HG02885 (cell line): Measurements from ENCODE around the gene ZFAND3.

Experiments
- ATAC-seq: cut with Tn5 transposase; IDR thresholded peaks from one replicate; pipeline ENCODE4 v1.9.1; 2021; ENCODE audit warnings: mild to moderate bottlenecking; ENCODE audit not compliant: unreplicated experiment, poor library complexity

The ZFAND3 gene

DNA sequence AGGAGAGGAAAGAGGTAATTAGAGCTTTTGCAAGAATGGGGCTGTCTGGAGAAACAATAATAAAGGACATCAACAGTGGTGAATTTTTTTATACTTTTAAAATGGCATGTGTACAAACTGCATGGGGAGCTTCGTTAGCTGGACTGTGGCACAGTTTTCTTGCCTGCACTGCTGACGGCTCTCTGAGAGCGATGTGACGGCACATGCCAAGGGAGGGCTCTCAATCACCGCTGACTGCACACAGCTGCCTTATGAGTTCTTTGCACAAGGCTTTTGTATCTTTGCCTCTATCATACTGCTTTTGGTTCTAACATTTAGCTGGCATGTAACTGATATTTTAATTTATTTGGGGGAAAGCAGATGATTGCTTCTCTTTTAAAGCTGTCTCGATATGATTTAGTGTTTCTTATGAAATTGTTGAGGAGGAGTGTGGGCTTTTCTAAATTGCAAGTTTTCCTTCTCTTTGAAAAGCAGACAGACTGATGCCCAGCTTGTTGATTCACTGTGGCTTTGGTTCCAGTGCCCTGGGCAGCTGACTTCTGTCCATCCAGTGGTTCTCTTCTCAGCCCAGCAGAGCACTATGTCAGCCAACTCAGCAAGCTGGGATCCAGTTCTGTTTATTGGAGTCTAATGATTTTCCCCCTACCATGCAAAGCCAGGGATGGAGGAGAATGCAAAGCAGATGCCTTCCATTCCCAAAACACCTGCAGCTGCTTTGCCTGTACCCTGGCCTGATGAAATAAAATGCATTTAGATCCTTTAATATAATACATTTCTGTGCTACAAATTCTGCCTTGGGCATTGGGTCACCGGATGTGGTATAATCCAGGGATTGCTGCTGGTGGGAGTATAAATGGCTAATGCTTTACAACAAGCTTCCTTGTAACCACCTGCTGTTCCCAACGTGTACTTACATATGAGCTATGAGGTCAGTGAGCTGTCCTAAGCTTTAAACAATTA, 323.9 kb downstream of the ZFAND3 start:
- ATAC-seq, result no peak

DNA sequence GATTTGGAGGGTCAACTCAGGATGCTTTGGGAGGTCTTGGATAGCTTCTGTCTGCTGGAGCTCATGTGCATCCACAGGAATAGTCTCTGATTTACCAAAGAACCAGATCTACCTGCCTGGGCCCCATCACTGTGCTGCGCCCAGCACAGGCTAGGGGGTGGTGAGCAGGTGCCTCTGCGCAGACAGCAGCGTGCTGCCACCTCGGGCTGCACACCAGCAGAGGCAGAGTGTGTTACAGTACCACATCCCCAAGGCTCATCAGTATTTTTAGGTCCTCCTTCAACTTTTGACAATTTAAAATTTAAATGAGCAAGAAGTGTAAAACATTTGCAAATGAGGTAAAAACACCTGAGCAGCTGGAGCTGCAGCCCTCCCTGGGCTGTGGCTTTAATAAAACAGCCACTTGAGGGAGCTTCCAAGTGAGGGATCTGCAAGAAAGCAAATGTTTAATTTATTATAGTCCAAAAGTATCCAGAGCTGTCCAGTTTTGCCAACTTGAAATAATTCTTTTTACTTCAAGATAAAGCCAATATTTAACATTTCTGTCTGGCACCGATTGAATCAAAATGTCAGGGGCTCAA, 324.9 kb downstream of the ZFAND3 start:
- ATAC-seq, result no peak

DNA sequence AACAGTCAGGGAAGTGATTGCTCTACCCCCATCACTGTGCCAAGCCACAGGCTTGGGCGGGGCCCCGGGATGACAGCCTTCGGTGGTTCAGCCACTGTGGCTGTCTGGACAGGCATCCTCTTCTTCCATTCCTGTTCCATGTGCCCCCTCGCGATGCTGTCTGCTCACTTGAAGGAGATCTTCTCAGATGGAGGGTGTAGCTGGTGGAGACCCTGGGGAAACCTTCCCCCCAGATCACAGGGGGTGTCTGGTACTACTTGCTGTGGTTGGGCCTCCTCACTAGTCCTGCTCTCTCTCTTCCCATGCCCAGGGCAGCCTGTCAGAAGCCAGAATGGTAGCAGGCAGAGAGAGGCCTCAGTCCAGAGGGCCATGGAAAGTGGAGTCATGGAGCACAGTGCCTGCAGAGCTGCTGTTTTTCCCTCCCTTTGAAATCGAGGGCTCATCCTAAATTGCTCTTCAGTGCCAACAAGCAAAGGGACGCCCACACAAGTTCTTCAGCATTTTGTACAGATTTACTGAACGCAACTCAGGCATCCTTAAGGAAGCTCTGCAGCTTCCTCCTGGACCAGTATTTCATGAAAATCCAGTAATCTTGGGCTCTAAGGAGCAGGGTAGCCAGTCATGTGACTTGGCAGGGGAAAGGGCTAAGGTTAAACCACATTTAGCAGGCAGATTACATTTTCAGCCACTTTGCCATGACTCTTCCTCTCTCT, 326.6 kb downstream of the ZFAND3 start:
- no peak for ATAC-seq

DNA sequence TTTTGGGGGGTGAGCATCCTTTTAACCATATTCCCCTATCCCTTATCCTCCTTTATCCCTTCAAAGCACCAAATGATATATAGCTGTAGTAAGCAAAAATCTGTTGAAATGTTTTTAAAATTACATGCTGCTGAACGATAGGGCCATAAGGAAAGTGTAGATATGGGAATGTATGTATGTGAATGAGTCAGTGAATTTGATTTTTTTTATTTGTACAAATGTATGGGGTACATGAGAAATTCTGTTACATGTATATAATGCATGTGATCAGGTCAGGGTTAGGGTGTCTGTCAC, 327.2 kb downstream of the ZFAND3 start:
- ATAC-seq, result no peak

DNA sequence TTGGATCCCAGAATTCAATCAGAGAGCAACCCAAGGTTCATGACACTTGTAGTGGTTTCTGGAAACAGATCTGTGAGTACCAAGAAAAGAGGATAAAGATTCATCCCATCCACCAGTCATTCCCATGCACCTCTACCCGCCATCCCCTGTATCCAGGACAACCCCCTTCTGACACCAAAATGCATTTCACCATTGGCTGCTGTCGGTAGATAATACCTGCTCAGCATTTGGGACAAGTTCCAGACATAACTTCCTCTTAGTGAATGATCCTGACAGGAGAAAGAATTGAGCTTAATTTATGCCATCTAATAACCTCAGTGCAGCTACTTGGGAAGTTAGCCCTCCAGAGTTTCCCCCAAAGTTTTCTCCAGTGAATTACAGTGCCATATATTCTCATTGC, 329.1 kb downstream of the ZFAND3 start:
- ATAC-seq, result no peak

DNA sequence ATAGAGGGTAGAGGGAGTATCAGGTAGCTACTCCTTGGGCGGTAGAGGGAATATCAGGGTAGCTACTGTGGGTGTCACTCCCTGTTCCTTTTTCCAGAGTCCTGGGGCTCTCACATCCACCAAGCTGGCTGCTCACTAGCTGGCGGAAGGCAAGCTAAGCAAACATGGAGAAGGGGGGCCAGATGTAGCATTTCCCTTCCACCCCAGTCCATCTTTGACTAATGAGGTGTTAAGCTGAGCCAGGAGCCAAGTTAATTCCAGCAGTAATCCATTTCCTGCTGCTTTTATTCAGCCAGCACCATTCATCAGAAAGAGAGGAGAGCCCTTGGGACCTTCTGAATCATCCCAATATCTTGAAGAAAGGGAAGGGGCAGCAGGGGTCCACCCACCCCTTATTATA, 330.0 kb downstream of the ZFAND3 start:
- no peak for ATAC-seq

DNA sequence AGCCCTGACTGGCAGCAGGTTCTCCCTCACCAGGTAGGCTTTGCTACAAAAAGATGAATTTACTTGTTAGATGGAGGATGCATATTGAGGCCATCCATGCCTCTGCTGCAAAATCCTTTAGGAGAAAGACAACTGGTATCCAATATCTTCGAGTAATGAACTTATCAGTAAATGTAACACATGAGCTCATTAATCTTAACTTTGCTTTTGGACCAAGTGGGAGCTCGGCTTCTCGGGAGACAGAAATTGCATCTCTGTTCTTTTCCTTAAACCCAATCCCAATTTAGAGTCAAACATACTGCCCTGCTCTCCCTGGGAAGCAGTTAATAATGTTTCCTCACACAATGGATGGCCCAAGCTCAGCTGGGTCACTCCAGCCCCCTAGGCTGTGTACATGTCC, 330.5 kb downstream of the ZFAND3 start:
- no peak for ATAC-seq

DNA sequence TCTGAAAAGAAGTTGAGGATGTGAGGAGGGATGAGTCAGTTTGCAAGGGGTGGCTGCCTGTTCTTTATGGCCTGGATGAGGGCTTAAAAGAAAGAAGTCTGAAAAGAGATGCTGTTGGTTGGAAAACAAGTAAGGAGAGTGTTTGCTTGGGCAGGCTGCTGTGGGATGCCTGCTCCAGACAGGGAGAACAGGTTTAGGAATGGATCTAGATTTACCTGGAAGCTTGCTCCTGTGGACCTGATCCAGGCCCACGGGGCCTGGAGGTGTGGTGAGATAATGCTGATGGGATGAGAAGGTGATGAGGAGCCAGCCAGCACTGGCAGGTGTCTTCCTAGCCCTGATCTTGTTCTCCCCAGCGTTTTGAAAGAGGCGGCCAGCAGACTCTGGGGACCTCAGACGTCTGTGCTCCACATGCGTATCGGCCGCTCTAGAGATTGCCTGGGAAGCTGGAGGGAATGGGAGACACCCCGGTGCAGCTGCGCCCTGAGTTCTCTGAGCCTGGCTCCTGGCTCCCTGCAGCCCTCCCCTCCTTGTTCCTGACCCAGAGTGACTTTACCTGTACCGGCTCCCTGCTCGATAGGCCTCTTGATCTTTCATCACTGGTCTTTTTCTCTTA, 331.3 kb downstream of the ZFAND3 start:
- no peak for ATAC-seq

DNA sequence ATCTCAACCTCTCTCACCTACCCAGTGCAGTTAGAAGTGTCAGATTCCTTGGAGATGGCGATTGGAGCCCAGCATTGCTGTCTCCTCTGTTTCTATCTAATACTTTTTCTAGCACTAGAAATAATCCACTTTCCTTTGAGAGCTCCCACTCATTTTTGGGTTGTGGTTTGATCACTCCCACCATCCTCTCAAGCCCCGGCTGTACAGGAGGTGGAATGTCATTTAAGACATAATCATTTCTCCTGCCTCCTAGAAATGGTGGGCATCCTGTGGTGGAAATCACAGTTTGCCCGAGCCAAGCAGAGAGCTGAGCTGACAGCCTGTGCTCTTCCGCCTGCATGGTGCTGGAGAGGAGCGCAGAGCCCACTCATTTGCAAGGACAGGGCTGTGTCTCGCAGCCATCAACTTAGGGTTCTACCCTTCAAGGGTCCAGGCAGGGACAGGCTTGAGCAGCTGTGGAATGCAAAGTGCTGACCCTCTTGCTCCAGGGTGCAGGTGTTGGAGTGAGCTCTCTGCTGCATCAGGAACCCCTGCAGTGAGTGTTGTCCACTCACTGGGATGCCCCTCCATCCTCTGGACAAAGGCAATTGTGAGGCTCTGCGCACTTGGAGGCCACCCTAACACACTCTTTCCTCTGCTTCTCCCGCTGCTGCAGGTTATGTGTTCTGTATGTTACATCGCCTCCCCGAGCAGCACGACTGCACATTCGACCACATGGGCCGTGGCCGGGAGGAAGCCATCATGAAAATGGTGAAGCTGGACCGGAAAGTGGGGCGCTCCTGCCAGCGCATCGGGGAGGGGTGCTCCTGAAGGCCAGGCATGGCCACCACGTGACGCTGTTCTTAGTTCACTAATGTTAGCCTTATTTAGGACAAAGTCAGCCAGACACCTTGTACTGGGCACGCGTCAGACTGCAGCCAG, 332.3 kb downstream of the ZFAND3 start:
- ATAC-seq, result no peak

DNA sequence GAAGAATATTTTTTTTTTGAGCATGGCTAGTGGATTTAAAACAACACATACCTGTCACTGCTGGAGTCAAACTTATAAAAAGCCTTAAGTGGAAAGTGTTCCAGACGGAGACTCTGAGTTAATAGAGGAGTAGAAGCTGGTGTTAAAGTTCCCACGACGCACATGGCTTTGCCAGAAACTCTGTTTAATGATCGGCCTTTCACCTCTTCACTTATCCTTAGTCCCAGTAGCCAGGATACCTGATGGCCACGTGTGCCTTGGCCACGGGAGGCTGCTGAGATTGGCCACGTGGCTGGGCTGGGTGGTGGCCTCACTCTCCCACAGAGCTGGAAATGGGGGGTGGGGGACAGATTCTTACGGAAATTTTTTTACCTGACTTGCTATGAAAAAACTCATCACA, 333.1 kb downstream of the ZFAND3 start:
- no peak for ATAC-seq

DNA sequence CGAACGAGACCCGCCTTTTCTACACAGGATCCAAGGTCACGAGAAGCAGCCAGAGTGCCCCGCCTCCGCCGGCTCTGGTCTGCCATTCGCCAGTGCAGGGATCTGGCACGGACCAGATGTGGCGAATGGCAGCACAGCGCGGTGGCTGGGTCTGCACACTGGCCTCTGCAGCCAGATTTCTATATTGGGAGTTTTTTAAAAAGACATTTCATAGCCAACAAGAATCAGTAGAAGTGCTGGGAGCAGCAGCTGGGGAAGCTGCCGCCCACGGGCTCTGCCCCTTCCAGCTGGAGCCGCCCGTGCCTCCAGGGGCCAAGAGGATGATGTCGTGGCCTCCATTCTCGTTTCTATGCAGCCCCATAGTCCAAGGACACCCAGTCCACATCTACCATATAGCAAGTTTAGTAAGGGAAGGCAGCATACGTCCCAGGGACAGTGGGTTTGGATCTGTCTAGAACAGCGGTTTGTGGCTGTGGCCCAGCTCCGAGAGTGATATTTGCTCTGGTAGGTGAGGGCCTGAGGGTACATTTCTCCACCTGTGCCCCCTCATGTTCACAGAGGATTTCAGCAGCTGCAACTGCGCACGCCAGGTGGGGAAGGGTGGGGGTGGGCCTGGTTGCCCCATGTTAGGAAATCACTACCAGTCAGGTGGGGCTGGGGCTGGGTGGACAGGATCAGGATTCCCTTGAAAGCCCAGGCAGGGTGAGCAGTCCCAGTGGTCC, 333.7 kb downstream of the ZFAND3 start:
- ATAC-seq, result no peak

DNA sequence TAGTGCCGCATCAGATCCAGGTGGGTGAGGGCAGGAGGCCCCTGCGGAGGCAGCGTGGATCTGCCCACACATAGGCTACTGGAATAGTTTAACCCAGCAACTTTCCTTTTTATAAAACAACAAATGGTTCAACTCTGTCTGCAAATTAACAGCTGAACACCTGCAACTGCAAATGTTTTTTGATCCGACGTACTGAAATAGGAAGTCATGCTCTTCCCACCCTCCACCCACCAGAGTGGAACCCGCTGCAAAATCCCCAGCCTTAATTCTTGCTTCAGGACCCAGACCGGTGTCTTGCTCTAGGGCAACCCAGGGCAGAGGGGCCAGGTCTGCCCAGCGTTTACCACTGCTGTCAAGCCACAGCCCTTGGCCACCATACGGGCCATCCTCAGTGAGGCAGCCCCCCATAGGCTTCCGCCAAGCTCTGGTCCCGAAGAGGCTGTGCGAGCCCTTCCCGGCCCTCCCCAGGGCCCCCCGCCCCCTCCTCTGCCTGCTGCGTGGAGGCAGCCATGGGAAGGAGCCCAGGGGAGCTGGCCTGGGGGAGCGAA, 334.3 kb downstream of the ZFAND3 start:
- ATAC-seq, result no peak

DNA sequence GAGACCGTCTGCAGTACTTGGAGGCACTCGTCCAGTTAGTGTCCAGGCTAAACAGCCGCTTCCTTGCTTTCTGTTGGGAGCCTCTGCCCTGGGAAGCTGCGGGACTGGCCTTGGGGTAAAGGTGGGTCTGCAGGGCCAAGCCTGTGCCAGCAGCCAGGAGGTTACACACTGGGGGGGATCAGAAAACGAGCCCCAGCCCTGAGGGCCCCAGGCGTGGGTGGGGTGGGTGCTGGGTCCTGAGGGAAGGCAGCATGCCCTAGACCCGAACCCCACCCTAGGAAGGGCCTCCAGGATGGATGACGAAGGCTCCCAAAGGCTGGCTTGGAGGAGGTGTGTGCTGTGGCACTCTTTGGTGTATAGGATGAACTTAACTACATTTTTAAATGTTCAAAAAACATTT, 335.2 kb downstream of the ZFAND3 start:
- ATAC-seq, result no peak

DNA sequence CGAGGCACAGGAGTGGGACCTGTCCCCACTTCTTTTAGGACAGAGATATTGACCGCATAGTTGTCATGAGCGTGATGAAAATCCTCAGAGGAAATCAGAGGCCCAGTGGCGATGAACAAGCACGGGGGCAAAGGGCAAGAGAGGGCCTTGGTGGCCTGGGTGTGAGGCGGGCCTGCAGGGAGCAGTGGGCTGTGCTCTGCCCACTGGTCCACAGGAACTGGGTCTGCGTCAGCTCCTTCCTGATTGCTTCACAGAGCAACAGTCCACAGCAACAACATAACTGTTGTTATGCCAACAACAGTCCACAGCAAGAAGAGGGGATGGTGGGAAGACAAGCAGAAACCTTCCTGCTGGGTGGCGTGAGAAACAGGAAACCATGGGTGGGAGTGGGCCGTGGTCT, 335.6 kb downstream of the ZFAND3 start:
- ATAC-seq, result no peak

DNA sequence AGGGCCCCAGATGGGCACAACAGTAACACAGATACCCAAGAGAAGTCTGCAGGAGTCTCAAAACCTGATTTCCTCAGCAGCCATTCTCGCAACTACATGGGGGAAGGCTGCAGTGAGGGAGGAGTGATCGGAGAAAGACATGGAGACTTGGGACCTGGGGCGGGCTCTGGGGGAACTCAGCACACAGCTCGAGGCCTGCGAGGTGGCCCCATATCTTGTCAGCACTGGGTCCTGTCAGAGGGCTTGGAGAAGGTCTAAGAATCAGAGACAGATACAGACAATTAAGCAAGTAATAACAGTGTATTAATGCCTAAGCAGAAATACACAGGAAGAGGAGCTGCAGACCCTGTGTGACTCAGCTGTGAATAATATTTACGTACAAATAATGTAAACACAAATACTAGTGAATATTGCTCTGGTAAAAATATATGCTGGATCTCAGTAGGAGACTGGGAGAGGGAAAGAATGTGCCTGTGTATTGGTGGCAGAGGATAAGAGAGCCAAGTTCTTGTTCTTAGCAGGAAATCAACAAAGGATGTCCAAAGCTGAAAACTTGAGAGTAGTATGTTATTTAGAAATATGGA, 336.2 kb downstream of the ZFAND3 start:
- ATAC-seq, result no peak

DNA sequence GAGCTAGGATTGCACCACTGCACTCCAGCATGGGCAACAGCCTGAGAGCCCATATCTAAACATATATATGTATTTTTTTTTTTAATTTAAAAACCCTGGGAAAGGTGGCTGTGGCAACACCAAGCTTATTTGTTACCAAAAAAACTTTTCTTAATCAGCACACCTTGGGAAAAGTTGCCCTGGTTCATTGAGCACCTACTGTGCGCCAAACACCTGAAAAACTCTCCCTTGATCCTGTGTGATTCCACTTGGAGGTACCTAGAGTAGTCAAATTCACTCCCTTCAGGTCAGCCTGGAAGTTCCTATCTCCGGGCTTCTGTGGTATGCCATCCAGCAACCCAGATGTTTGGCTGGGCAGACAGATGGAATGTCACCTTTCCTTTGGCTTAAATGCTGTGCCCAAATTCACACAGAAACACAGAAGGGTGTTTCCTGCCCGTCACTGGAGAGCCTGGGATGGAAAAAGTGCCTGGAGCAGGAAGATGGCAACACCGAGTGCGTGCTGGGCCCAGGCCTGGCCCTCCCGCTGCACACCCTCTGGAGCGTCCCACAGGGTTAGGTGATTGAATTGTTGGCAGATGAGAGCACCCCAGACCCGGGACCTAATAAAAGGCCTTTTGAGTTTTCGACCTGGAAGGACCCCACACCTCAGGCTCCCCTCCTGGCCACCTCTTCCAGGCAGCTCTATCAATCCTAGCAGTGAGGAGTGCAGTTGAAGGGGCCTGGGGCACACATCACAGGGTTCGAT, 337.5 kb downstream of the ZFAND3 start:
- no peak for ATAC-seq

DNA sequence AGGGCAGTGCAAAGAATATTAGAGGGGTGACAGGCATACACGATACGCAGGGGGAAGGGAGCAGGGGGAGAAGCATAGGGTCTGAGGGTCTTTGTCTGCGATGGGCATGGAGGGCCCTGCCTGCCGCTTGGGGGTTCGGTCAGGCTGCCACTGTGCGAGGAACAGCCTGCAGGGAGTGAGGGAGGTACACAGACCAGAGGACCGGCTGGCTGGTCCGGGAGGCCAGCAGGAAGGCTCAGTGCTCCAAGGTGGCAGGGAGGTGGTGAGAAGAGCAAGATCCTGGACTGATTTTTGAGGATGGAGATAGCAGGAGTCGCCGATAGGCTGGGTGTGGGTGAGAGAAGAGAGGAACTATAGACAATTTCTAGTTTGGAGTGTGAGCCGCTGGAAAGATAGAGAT, 338.4 kb downstream of the ZFAND3 start:
- no peak for ATAC-seq

DNA sequence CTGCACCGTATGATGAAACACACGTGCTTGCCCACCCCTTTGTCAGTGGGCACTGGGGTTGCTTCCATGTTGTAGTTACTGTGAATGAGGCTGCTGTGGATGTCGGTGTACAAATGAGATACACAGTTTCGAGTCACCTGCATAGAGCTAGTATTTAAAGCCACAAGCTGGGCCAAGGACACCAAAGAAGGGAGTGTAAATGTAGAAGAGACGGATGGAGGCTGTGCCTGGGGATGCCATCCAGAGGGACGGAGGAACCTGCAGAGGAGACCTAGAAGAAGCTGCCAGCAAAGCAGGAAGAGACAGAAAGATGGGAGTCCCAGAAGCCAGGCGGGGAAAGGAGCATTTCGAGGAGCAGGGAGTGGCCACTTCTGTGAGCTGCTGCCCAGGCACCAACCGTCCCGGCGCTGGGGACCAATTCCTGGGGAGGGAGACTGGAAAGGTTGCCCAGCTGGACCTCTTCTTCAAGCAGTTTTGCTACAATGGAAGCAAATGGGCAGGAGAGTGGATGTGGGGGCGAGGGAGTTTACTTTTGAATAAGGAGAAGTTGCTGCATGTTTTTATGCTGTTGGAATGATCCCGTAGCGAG, 339.3 kb downstream of the ZFAND3 start:
- ATAC-seq, result no peak
